ENCODE data around the gene CDC42BPA. TPM values are rescaled to one million over a fixed set of nuclear protein-coding genes. Genes with fewer than 3 reads are reported as not detected.

Gene CDC42BPA
- total and polyA plus RNA-seq, 9 of the 15 experiments (the other 6 are each of a cell fraction or from before 2014, with no cell fraction given), result 8.0 to 77.5 (median 52.1) TPM

DNA sequence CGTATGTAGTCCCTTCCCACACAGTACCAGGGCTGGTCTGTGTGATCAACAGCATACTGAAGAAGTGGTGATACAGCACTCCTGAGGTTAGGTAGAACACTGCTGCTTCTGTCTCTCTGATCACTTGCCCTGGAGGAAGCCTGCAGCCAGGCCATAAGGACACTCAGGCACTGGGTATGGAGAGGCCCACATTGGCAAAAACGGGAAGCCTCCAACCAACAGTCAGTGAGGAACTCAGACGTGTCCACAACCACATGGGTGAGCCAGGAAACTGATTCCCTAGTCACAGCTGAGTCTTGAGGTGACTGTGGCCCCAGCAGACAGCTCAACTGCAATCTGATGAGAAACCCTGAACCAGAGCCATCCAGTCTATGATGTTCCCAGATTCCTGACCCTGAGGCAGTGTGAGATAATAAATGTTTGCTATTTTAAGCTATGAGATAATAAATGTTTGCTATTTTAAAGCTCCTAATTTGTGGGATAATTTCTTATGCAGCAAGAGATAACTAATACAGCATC lies 315.7 kb downstream of the CDC42BPA start:
- CTCF ChIA-PET (ENCODE audit: low intra/inter-chr PET ratio), result no interaction called here
- Histone ChIP-seq H4K20me1 (replicated peaks; ENCODE audit: control insufficient read depth, insufficient read depth, low read length) (no peaks in the 10 kb centered on the region), H3K4me2 (ENCODE audit: insufficient read depth, low read length) (no peak overlapping the region), H3K4me3 (no peak overlapping the region), H3K9me3 (replicated peaks; ENCODE audit: control insufficient read depth, insufficient read depth, low read depth, low read length) (no peaks in the 10 kb centered on the region), H2AFZ (ENCODE audit: low read depth, low read length) (no peak overlapping the region), H3K9me1 (ENCODE audit: control insufficient read depth, insufficient read depth, low read length) (no peaks in the 10 kb centered on the region), H3K9ac (ENCODE audit: insufficient read depth in 1 of 2, low read depth in 2 of 2, low read length in 2 of 2) (no peak overlapping the region), H3K79me2 (ENCODE audit: control insufficient read depth, insufficient read depth, low read length) (no peaks in the 10 kb centered on the region), H3K27me3 (ENCODE audit: control insufficient read depth in 2 of 2, insufficient read depth in 2 of 2, low read length in 2 of 2) (no peaks in the 10 kb centered on the region), H3K27ac (ENCODE audit: extremely low read depth, low read depth, low read length) (no peak overlapping the region), H3K36me3 (ENCODE audit: control insufficient read depth, insufficient read depth, low read length) (peaks cover 47% of the 10 kb centered on the region), H3K4me1 (replicated peaks in 1 of 2; ENCODE audit: control insufficient read depth in 2 of 2, insufficient read depth in 2 of 2, low read length in 2 of 2) (no peaks in the 10 kb centered on the region)
- FAIRE-seq, result no peak
- intact Hi-C loops (cut with micrococcal nuclease), result no loop called here
- no TSS peak for BruUV-seq (replicated peaks)
- WGBS (ENCODE audit: insufficient coverage, low coverage, missing lambda C conversion rate), result 79% methylated on average over 3 of the region's 3 CpGs
- POLR2A ChIA-PET, result interaction anchor here (4.4 kb wide), 1 partner anchor 10 kb away, joined by 24 read pairs; no protein-coding TSS in a partner anchor
- in situ Hi-C loops (cut with MboI), result no loop called here
- no peak for DNase-seq (ENCODE audit: extremely low read depth in 1 of 4, low spot score in 3 of 4)
- ATAC-seq, result peak; percentile 47
- no peak for TF ChIP-seq TAF9B (IDR thresholded peaks at IDR 0.05; ENCODE audit: partially characterized antibody)
- TF ChIP-seq SMARCB1 (IDR thresholded peaks at IDR 0.05; ENCODE audit: insufficient read length, low read depth), result no peak
- TF ChIP-seq NR3C1 (CRISPR knock-in tag; IDR thresholded peaks at IDR 0.05), result no peak
- TF ChIP-seq CCAR2 (IDR thresholded peaks at IDR 0.05; ENCODE audit: low read depth, low read length), result no peak
- TF ChIP-seq ZNF511 (CRISPR knock-in tag; IDR thresholded peaks at IDR 0.05), result no peak
- no peak for TF ChIP-seq ZBTB7A (IDR thresholded peaks at IDR 0.05; ENCODE audit: borderline replicate concordance, control insufficient read depth, low read depth, low read length)
- TF ChIP-seq TRIM25 (IDR thresholded peaks at IDR 0.05; ENCODE audit: borderline replicate concordance), result no peak
- no peak for TF ChIP-seq JUNB (CRISPR knock-in tag; conservative IDR thresholded peaks at IDR 0.05)
- TF ChIP-seq SREBF1 (IDR thresholded peaks at IDR 0.05; ENCODE audit: borderline replicate concordance, low read depth, low read length), result no peak
- no peak for TF ChIP-seq RBM34 (IDR thresholded peaks at IDR 0.05; ENCODE audit: borderline replicate concordance, insufficient read depth, low read length)
- no peak for TF ChIP-seq USF1 (CRISPR knock-in tag; IDR thresholded peaks at IDR 0.05)
